SW 1271 (cell line): Measurements from ENCODE around the gene NDST3.
"Not testable (repeated sequence)": the region's sequence is repeated elsewhere in the genome, so short reads cannot be mapped to it uniquely, and the experiment has no call there.

Source experiments
- DNase-seq, 2 experiments: peaks; one replicate each; lab custom pipeline; 2025; lab: John Stamatoyannopoulos, UW

The NDST3 gene

GRCh38 chr4:118276580-118276979 is 242.3 kb downstream of the NDST3 start:
- DNase-seq: no peak

GRCh38 chr4:118277243-118277642 is 243.0 kb downstream of the NDST3 start:
- no peak for DNase-seq

- DNase-seq: peak; percentile 82 to 88
These were observed 244.4 kb downstream of the NDST3 start for GRCh38 chr4:118278473-118279274.

- DNase-seq: no peak
These were observed 245.0 kb downstream of the NDST3 start for GRCh38 chr4:118279328-118279727.

DNA sequence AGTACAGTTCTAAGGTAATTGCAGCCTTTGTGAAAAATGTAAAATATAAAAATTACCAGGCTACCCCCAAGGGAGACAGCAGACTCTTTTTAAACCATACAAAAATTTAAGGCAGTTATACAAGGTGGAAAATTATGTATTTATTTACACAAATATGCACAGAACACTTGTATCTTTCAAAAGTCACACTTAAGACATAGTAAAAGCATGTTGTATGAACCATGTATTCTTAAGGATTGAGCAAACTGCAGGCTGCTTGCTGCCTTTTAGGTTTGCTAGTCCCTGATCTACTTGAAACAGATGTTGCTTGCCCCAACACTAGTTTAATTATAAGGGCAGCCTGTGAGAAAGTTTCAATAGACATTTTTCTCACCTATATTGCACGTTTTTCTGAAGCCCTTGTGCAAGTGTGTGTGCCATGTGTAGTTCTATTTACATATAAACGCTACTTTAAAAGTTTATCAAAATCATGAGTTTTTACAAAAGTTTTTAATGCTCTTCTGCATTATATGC is 245.7 kb downstream of the NDST3 start:
- DNase-seq: no peak

DNA sequence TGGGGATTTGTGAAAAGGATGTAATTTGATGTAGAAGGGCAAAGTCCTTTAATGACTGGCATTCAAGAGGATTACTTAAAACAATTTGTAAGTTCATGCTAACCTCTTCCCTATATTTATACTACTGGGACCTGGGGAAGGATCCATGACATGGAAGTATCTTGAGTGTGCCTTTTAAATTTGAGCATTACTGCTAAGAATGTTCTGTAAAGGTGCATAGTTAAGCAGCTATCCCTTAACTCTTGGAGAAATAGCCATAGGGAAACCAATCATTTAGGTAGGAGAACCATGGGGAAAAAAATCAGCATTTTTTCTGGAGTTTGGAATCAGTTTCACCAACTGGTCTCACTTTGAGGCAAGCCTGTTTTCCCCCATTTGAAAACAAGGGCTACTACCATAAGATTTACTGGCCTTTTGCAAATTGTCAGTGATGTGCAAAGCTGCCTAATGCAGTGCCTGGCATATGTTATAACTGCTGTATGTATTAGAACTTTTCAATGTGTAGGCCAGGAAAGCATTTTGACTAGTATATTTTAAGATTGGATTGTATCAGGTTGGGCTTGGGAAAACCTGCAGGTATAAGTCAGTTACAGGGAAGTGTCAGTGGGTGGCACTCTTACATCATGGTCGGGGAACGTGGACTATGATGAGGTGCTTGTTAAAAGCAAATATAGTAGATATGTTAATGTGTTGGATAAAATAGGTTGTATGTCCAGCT is 246.4 kb downstream of the NDST3 start:
- peak in 1 of 2 experiments; percentile 43 for DNase-seq

GRCh38 chr4:118281611-118282442 is 247.5 kb downstream of the NDST3 start:
- DNase-seq: no peak

DNA sequence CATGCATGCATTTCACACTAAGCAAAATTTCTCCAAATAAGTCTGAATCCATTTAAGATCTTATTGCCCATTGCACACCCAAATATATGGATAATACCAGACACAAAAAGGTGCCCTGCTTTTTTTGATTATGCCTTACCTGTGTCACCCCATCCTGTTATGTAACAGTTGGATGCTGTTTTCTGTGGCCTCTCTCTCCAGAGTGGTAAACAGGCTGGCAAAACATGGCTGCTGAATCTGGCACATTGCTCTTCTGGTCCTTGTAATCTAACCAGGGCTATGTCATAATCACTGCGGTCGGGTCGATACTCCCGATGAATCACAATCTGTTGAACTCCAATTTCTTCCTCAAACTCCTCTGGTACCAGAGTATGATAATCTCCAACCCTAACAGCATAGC is 248.4 kb downstream of the NDST3 start:
- DNase-seq: no peak

GRCh38 chr4:118284169-118284568 is 249.9 kb downstream of the NDST3 start:
- no peak for DNase-seq

DNA sequence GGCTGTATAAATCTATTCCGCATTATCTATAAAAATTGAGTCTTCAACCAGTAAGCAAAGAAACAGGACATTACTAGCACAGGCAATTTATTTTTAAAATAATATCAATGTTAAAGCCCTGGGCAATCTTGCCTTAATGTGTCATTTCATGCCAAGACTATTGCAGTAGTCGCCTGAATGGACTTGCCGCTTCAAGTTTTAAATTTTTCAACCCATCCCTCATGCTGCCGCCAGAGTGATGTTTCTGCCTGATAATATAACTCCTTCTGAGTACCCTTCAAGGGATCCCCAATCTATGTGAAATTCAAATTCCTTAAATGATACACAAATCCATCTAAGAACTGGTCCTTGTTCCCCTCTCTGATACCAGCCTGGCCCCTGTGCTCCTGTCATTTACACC is 251.6 kb downstream of the NDST3 start:
- DNase-seq: no peak

DNA sequence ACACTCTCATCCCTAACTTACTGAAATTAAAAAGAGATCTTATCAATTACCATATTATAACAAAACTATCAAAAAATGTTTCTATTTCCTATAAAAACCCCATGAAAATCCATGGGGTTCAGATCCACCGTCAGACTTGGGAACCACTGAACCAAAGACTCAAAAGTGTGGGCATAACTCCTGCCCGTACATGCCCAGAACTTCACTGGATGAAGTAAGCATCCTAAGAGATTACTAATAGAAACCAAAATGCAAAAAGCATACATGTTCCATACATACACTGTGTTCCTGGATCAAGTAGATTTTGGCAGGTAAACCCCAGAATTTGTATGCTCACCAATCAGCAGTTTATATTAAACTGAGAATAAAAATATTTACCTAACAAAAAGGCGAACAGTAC is 252.4 kb downstream of the NDST3 start:
- DNase-seq: no peak

DNA sequence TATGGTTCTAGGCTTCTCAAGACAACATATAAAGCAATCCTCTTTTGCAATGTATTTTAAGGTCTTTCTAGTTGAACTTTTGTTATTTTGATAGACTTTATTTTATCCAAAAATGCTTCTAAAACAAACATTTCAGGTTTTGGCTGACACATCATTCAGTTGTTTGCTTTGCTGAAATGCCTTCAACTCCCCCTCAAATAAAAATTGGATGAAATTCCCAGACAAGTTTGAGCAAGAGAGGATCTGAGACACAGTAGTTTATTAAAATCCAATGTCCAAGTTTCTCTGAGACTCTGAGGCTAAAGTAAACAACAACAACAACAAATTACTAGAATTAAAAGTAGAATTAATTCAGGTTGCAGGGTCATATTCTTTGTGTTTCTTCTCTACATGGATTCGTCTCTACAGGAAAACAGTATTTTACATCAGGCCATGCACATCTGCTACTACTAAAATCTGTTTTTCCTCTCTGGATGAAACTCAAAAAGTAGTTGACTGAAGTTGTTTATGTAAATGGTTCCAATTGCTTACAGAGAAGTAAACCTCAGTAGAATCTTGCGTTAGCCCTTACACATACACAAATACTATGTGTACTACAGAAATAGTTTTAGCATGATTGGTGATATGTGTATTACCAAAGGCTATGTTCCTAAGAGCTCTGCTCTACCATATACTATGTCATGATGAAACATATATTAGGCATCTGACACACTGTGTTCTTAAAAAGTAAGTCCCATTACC is 253.6 kb downstream of the NDST3 start:
- DNase-seq: no peak

DNA sequence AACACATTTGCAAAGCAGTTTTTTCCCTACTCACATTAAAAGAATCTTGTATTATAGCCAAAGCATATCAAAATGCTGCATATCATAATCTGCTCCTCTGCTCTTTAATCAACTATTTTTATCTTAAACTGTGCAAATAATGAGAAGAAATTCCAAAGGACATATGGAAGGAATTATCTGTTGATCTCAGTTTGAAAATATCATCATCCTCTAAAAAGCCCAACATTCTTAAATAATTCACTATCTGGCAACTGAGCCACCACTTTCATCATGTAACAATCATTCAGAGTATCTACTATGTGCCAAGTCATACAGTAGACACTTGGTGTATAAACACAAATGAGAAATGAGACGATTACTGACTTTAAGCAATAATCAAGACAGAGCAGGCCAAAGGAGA is 255.5 kb downstream of the NDST3 start:
- no peak for DNase-seq

DNA sequence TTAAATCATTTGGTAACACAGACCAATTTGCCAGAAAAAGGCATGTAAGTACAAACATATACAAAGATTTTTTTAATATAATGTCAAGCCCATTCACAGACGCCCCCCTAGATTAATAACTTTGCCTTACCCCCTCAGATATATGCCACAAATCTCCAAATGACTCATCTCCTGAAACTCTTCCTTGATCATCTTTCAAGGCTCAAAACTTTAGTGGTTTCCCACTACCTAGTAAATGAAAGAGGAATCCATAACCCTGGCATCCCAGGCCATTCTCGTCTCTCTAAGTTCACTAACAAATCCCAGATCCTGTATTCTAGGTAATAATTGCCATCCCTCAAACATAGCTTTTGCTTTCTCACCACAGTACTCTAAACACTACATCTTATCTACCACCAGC is 256.7 kb downstream of the NDST3 start:
- no peak for DNase-seq

DNA sequence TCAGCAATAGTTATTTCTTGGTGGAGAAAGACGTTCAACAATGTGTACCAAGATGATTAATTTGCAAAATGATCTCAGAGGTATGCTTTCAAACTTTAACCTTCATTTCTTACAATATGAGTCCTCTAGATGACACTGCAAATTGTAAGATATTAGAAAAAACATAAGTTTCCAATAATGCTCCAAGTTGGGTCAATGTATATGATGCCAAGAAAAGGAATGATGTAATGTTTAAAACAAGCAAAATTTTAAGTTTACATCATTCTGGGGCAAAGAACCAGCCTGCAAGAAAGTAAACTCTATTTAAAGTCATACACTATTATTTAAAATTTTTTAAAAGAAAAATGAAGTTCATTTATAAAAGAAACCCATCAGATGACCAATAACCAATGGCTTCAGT is 262.4 kb downstream of the NDST3 start:
- no peak for DNase-seq

DNA sequence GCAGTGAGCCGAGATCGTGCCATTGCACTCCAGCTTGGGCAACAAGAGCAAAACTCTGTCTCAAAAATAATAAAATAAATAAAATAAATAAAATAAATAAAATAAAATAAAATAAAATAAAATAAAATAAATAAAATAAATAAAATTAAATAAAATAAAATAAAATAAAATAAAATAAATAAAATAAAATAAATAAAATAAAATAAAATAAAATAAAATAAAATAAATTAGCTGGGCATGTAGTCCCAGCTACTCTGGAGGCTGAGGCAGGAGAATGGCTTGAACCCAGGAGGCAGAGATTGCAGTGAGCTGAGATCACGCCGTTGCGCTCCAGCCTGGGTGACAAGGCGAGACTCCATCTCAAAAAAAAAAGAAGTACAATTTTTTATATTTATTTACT is 265.3 kb downstream of the NDST3 start:
- DNase-seq: not testable (repeated sequence)

- no peak for DNase-seq
These were observed 273.4 kb downstream of the NDST3 start for GRCh38 chr4:118307643-118308042.
